NCI-H446 (cell line): Measurements from ENCODE around the gene MAN1A1.
"Not testable (repeated sequence)": the region's sequence is repeated elsewhere in the genome, so short reads cannot be mapped to it uniquely, and the experiment has no call there.

Source experiments
- DNase-seq, 2 experiments: peaks; one replicate each; lab custom pipeline; 2025; lab: John Stamatoyannopoulos, UW

The MAN1A1 gene

GRCh38 chr6:119349361-119350201 is at the start of gene MAN1A1:
Gene MAN1A1, minus strand, starts transcription at chr6:119349761. Its CDS starts 696 bp downstream, at chr6:119349065.
- DNase-seq = peak; percentile 71 to 90

GRCh38 chr6:119395192-119395591 is 45.6 kb upstream of the MAN1A1 start:
- no peak for DNase-seq

GRCh38 chr6:119390247-119390793 is 40.8 kb upstream of the MAN1A1 start:
- DNase-seq = no peak

GRCh38 chr6:119385994-119386393 is 36.4 kb upstream of the MAN1A1 start:
- no peak for DNase-seq

- DNase-seq = peak in 1 of 2 experiments; percentile 44
Measured at GRCh38 chr6:119384444-119384843, 34.9 kb upstream of the MAN1A1 start.

- peak in 1 of 2 experiments; percentile 1 for DNase-seq
Measured at GRCh38 chr6:119379809-119380208, 30.2 kb upstream of the MAN1A1 start.

- DNase-seq = not testable (repeated sequence)
Measured at GRCh38 chr6:119377043-119377442, 27.5 kb upstream of the MAN1A1 start.

- DNase-seq = no peak
Measured at GRCh38 chr6:119370080-119370479, 20.5 kb upstream of the MAN1A1 start.

GRCh38 chr6:119368921-119369320 is 19.4 kb upstream of the MAN1A1 start:
- no peak for DNase-seq

GRCh38 chr6:119361209-119361608 is 11.6 kb upstream of the MAN1A1 start:
- no peak for DNase-seq

GRCh38 chr6:119360262-119360915 is 10.8 kb upstream of the MAN1A1 start:
- no peak for DNase-seq

- no peak for DNase-seq
Measured at GRCh38 chr6:119355890-119356289, 6.3 kb upstream of the MAN1A1 start.

GRCh38 chr6:119355157-119355556 is 5.6 kb upstream of the MAN1A1 start:
- DNase-seq = no peak

- DNase-seq = no peak
Measured at GRCh38 chr6:119353696-119354095, 4.1 kb upstream of the MAN1A1 start.

- no peak for DNase-seq
Measured at GRCh38 chr6:119352001-119352400, 2.4 kb upstream of the MAN1A1 start.

- no peak for DNase-seq
Measured at GRCh38 chr6:119350952-119351372, 1.4 kb upstream of the MAN1A1 start.

- DNase-seq = peak in 1 of 2 experiments; percentile 4
Measured at GRCh38 chr6:119350202-119350951, 816 bp upstream of the MAN1A1 start.

- DNase-seq = no peak
Measured at GRCh38 chr6:119348748-119349360, 707 bp downstream of the MAN1A1 start.

- no peak for DNase-seq
Measured at GRCh38 chr6:119348096-119348747, 1.3 kb downstream of the MAN1A1 start.

- no peak for DNase-seq
Measured at GRCh38 chr6:119347466-119348095, 2.0 kb downstream of the MAN1A1 start.

GRCh38 chr6:119346936-119347335 is 2.6 kb downstream of the MAN1A1 start:
- no peak for DNase-seq
